ENCODE data around the gene HNRNPK. TPM values are rescaled to one million over a fixed set of nuclear protein-coding genes. Genes with fewer than 3 reads are reported as not detected.

Gene HNRNPK
- total RNA-seq, 4 donors from 2014 or later = 398 to 596 (median 550) TPM

GRCh38 chr9:84002344-84002743 is 22.3 kb upstream of the HNRNPK start:
- Histone ChIP-seq H3K4me1 (peaks cover 0 to 7% (median 2%) of the 10 kb centered on the region in 4 donors), H3K4me3 (peak overlapping the region in 1 of 4 donors; percentile 10), H3K27ac (replicated peaks in 1 of 4) (no peak overlapping the region), H3K27me3 (no peaks in the 10 kb centered on the region), H3K9me3 (no peaks in the 10 kb centered on the region), H3K36me3 (peaks cover 0 to 10% (median 5%) of the 10 kb centered on the region in 4 donors)
- DNase-seq (ENCODE audit: extremely low spot score) = no peak
- no peak for TF ChIP-seq POLR2A (IDR thresholded peaks at IDR 0.05; ENCODE audit: low read depth)
- TF ChIP-seq EP300 (IDR thresholded peaks at IDR 0.05) = no peak
- TF ChIP-seq POLR2AphosphoS5 (IDR thresholded peaks at IDR 0.05) = no peak
- TF ChIP-seq CTCF (IDR thresholded peaks at IDR 0.05) = no peak
- intact Hi-C loops (cut with DNase I) = no loop called here

DNA sequence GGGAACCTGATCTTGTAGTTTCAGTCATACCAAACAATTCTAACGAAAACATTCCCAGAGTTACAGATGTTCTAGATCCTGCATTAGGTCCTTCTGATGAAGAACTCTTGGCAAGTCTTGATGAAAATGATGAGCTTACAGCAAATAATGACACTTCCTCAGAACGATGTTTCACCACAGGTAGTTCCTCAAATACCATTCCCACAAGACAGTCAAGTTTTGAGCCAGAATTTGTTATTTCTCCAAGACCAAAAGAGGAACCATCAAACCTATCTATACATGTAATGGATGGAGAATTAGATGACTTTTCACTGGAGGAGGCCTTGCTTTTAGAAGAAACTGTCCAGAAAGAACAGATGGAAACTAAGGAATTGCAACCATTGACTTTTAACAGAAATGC is 21.6 kb upstream of the HNRNPK start:
- no peaks in the 10 kb centered on the region for H3K9me3 ChIP-seq
- H3K36me3 ChIP-seq = peaks cover 0 to 10% (median 5%) of the 10 kb centered on the region in 4 donors
- WGBS = 83% methylated on average over 2 of the region's 2 CpGs
- peaks cover 0 to 7% (median 2%) of the 10 kb centered on the region in 4 donors for H3K4me1 ChIP-seq
- intact Hi-C loops (cut with DNase I) = no loop called here
- no peak for DNase-seq (ENCODE audit: extremely low spot score)
- no peak overlapping the region for H3K27ac ChIP-seq (replicated peaks in 1 of 4)
- TF ChIP-seq POLR2A (IDR thresholded peaks at IDR 0.05; ENCODE audit: low read depth) (no peak), EP300 (IDR thresholded peaks at IDR 0.05) (no peak)
- no peaks in the 10 kb centered on the region for H3K27me3 ChIP-seq
- no peak overlapping the region for H3K4me3 ChIP-seq

DNA sequence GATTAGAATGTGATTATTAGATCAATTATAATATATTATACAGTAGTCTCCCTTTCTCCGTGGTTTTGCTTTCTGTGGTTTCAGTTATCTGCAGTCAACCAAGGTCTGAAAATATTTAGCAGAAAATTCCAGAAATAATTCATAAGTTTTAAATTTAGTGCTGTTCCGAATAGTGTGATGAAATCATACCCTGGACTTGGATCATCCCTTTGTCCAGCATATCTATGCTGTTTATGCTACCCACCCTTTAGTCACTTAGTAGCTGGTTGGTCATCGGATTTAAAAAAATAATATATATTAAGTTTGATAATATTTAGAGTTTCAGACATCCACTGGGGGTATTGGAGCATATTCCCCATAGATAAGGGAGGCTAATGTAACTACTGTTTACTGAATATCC is 20.2 kb upstream of the HNRNPK start:
- no peak overlapping the region for H3K27ac ChIP-seq (replicated peaks in 1 of 4)
- DNase-seq (ENCODE audit: extremely low spot score) = no peak
- no peaks in the 10 kb centered on the region for H3K27me3 ChIP-seq
- no peaks in the 10 kb centered on the region for H3K9me3 ChIP-seq
- peaks cover 0 to 10% (median 5%) of the 10 kb centered on the region in 4 donors for H3K36me3 ChIP-seq
- TF ChIP-seq POLR2AphosphoS5 (IDR thresholded peaks at IDR 0.05) (no peak), CTCF (IDR thresholded peaks at IDR 0.05) (no peak), EP300 (IDR thresholded peaks at IDR 0.05) (no peak), POLR2A (IDR thresholded peaks at IDR 0.05; ENCODE audit: low read depth) (no peak)
- intact Hi-C loops (cut with DNase I) = no loop called here
- no peak overlapping the region for H3K4me3 ChIP-seq
- 92% methylated on average over 3 of the region's 3 CpGs for WGBS
- H3K4me1 ChIP-seq = peaks cover 0 to 7% (median 2%) of the 10 kb centered on the region in 4 donors

DNA sequence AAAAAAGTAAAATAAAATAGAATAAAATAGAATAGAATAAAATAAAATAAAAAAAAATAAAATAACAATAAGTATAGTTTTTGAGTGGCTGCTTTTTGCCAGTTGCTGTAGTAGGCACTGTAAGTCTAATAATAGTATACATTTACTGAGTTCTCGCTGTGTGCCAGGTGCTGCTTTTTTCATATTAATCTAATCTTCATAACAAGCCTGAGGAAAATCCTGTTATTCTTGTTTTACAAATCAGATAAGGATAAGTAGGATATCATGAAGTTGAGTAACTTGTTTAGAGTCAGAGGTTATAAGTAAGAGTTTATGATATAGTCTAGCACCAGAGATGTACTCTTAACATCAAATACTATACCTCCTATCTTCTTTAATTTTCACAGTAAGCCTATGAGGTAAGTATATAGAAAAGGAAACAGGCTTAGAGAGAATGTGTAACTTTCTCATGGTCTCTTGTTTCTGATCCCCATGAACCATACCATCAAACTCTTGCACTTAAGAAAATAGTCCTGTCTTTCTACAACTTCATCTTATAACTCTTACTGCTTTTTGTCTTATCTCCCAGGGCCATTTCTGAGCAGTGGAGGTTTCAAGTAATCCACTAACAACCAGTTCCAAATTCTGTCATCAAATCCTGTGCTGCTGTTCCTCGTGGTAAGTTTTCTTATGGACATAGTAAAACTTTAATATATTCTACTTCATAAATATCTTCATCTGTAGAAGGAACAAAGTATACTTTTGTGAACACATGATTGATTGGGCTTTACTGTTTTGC is 19.3 kb upstream of the HNRNPK start:
- no peak for TF ChIP-seq CTCF (IDR thresholded peaks at IDR 0.05)
- no peak for TF ChIP-seq EP300 (IDR thresholded peaks at IDR 0.05)
- no peaks in the 10 kb centered on the region for H3K27me3 ChIP-seq
- H3K36me3 ChIP-seq = peaks cover 0 to 10% (median 5%) of the 10 kb centered on the region in 4 donors
- peaks cover 0 to 7% (median 2%) of the 10 kb centered on the region in 4 donors for H3K4me1 ChIP-seq
- H3K4me3 ChIP-seq = no peak overlapping the region
- intact Hi-C loops (cut with DNase I) = no loop called here
- DNase-seq (ENCODE audit: extremely low spot score) = no peak
- H3K9me3 ChIP-seq = no peaks in the 10 kb centered on the region
- H3K27ac ChIP-seq (replicated peaks in 1 of 4) = no peak overlapping the region
- 88% methylated on average over 2 of the region's 2 CpGs for WGBS

- over 99% methylated on average over 4 of the region's 4 CpGs for WGBS
- Histone ChIP-seq H3K4me3 (no peak overlapping the region), H3K9me3 (no peaks in the 10 kb centered on the region), H3K27ac (replicated peaks in 1 of 4) (no peak overlapping the region), H3K36me3 (peaks cover 0 to 3% (median under 1%) of the 10 kb centered on the region in 4 donors), H3K4me1 (peaks cover 0 to 4% (median 0%) of the 10 kb centered on the region in 4 donors), H3K27me3 (no peaks in the 10 kb centered on the region)
- TF ChIP-seq EP300 (IDR thresholded peaks at IDR 0.05) (no peak), CTCF (IDR thresholded peaks at IDR 0.05) (no peak), POLR2AphosphoS5 (IDR thresholded peaks at IDR 0.05) (no peak), POLR2A (IDR thresholded peaks at IDR 0.05; ENCODE audit: low read depth) (no peak)
- no peak for DNase-seq (ENCODE audit: extremely low spot score)
- intact Hi-C loops (cut with DNase I) = no loop called here
Observed at GRCh38 chr9:83996126-83996525, 16.1 kb upstream of the HNRNPK start.

Measured in esophagus muscularis mucosa (tissue), 4 donors.